ENCODE results near the gene HCN3. TPM values are rescaled to one million over a fixed set of nuclear protein-coding genes. Genes with fewer than 3 reads are reported as not detected.
"Not testable (repeated sequence)": the region's sequence is repeated elsewhere in the genome, so short reads cannot be mapped to it uniquely, and the experiment has no call there.

The HCN3 gene
- total RNA-seq, 1 experiment from 2014 or later = 0.52 TPM

- no peak for DNase-seq (ENCODE audit: low spot score)
Observed at GRCh38 chr1:155284476-155284875, 7.2 kb downstream of the HCN3 start.

GRCh38 chr1:155285063-155285462, 7.8 kb downstream of the HCN3 start:
- DNase-seq (ENCODE audit: low spot score) = no peak

- no peak for DNase-seq (ENCODE audit: low spot score)
Observed at GRCh38 chr1:155285631-155286044, 8.4 kb downstream of the HCN3 start.

GRCh38 chr1:155286544-155286943, 9.3 kb downstream of the HCN3 start:
- DNase-seq (ENCODE audit: low spot score) = no peak

GRCh38 chr1:155287987-155288543, 10.8 kb downstream of the HCN3 start:
- no peak for DNase-seq (ENCODE audit: low spot score)

GRCh38 chr1:155291006-155291405, 13.7 kb downstream of the HCN3 start:
- not testable (repeated sequence) for DNase-seq (ENCODE audit: low spot score)

GRCh38 chr1:155293086-155293749, 16.0 kb downstream of the HCN3 start:
- no peak for DNase-seq (ENCODE audit: low spot score)

- DNase-seq (ENCODE audit: low spot score) = no peak
Observed at GRCh38 chr1:155294520-155295182, 17.4 kb downstream of the HCN3 start.

- DNase-seq (ENCODE audit: low spot score) = no peak
Observed at GRCh38 chr1:155295183-155295941, 18.1 kb downstream of the HCN3 start.

GRCh38 chr1:155295942-155296267, 18.6 kb downstream of the HCN3 start:
- no peak for DNase-seq (ENCODE audit: low spot score)

- no peak for DNase-seq (ENCODE audit: low spot score)
Observed at GRCh38 chr1:155296661-155297060, 19.4 kb downstream of the HCN3 start.

GRCh38 chr1:155297384-155297783, 20.1 kb downstream of the HCN3 start:
- no peak for DNase-seq (ENCODE audit: low spot score)

GRCh38 chr1:155300024-155300423, 22.8 kb downstream of the HCN3 start:
- no peak for DNase-seq (ENCODE audit: low spot score)

GRCh38 chr1:155300553-155301329, 23.5 kb downstream of the HCN3 start:
- no peak for DNase-seq (ENCODE audit: low spot score)

GRCh38 chr1:155301342-155301841, 24.1 kb downstream of the HCN3 start, which contains the start of gene PKLR:
TSS of gene PKLR (minus strand) at chr1:155301438. CDS start at chr1:155301395, 43 bp downstream.
- DNase-seq (ENCODE audit: low spot score) = no peak

GRCh38 chr1:155304558-155305063, 27.3 kb downstream of the HCN3 start:
- no peak for DNase-seq (ENCODE audit: low spot score)

- no peak for DNase-seq (ENCODE audit: low spot score)
Observed at GRCh38 chr1:155305881-155306391, 28.7 kb downstream of the HCN3 start.

- DNase-seq (ENCODE audit: low spot score) = peak; percentile 42
Observed at GRCh38 chr1:155307247-155307740, 30.0 kb downstream of the HCN3 start.

GRCh38 chr1:155308493-155309422, 31.5 kb downstream of the HCN3 start, which contains the start of gene FDPS:
TSS of gene FDPS (plus strand) at chr1:155308866. CDS start at chr1:155309790, 924 bp downstream.
- DNase-seq (ENCODE audit: low spot score) = peak; percentile 100

All from H4 (cell line).